DMS 273 treated with DMSO at 0.1 percent for 48 hours (cell line): Measurements from ENCODE around the gene HOXC10.
A peak's percentile ranks its signal among the peaks of the same experiment; 100 is the strongest.

Experiments
- DNase-seq: peaks from one replicate; lab custom pipeline; 2025; lab: John Stamatoyannopoulos, UW

HOXC10 gene

GRCh38 chr12:54003625-54004024 lies 18.7 kb downstream of the HOXC10 start:
- DNase-seq, result no peak

GRCh38 chr12:54004063-54004840 lies 19.3 kb downstream of the HOXC10 start:
- no peak for DNase-seq

DNA sequence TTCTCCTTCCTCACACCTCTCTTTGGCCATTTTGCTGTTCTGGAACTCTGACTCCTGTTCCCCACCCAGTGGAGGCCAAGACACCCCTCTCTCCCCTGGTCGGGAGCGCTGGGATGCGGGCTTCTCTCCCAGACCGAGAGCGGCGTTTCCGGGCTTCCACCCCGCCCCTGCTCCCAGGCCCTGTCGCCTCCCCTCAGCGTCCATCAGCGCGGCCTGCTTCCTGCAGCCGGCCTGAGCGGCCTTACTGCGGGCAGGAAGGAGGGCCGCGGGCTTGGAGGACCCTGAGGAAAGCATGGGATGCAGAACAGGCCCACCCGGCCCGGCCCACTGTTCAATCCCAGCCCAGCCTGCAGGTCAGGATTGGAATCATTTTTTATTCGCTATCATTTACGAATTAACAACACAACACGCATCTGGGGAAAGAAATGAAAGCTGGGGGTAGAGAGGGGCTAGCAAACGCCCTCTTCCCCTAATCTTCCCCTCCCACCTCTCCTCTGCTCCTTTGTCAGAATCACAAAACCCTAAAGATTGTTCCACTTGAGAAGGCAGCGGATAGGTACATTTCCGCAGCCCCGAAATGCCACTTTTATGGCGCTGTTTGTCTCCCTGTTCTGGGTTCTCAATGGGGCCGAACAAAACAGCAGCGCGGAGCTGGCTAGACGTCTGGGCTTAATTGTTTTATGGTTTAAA lies 20.0 kb downstream of the HOXC10 start:
- no peak for DNase-seq

GRCh38 chr12:54005531-54005852 lies 20.5 kb downstream of the HOXC10 start:
- no peak for DNase-seq

- DNase-seq, result peak; percentile 7
Observed at GRCh38 chr12:54005853-54006558, 21.1 kb downstream of the HOXC10 start.

GRCh38 chr12:54006559-54007220 lies 21.7 kb downstream of the HOXC10 start:
- no peak for DNase-seq

GRCh38 chr12:54007538-54008259 lies 22.8 kb downstream of the HOXC10 start:
- no peak for DNase-seq

GRCh38 chr12:54008260-54008552 lies 23.3 kb downstream of the HOXC10 start:
- DNase-seq, result no peak

- DNase-seq, result no peak
Observed at GRCh38 chr12:54009171-54010052, 24.5 kb downstream of the HOXC10 start.

GRCh38 chr12:54010053-54010971 lies 25.4 kb downstream of the HOXC10 start:
- DNase-seq, result no peak

DNA sequence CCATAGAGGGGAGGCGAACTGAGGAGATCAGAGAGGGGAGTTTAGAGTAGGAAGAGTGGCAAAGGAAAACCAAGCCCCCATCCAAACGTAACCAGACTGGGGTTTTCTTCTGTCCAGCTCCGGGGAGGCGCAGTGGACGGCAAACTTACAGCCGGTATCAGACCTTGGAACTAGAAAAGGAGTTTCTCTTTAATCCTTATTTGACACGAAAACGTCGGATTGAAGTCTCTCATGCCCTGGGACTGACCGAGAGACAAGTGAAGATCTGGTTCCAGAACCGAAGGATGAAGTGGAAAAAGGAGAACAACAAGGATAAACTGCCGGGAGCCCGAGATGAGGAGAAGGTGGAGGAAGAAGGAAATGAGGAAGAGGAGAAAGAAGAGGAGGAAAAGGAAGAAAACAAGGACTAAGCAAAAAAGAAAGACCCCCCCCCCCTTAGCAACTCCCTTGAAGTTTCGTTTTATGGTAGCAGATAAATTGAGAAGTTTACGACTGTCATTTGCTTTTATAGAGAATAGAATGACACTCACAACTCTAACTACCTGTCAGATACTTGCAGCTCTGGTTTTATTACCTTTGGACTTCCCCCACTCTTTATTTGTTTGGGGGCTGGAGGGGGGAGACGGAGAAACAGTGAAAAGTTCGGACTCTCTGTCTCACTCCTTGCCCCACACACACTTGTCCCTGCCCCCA lies 26.2 kb downstream of the HOXC10 start:
- no peak for DNase-seq

DNA sequence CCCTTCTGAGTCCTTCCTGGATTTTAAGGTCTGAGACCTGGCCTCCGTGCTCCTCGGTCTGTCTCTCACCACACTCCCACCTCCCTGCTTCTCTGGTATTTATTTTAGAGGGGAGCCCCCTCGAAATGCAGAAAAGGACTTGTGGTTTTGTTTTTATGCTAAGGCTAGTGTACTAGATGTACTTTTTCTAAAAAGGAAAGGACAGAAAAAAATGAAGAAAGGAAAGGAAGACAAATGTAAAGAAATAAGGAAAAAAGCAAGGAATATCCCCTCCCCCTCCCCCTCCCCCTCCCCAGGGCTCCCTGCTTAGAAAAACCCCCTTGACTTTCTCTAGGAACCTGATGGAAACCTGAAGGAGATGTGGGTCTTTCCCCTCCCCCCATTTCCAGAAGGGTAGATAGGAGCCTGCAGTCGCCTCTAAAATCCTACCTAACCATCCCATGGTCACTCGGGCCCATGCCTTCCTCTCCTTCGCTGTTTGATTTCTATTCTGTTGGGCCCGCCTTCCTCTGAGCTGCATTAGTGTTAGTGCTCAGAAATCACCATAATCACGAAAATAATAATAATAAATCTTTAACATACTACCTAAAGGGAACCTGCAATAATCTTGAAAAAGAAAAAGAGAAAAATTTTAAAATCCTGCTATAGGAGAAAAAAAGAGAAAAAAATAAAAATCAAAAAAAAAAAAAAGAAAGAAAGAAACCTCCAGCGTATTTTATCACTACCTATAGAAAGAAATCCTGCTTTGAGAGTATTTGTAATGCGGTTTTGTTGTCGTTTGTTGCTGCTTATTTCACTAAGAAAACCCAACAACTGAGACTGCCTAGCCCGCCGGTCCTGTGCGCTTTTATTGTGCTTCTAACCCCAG lies 27.0 kb downstream of the HOXC10 start:
- no peak for DNase-seq

DNA sequence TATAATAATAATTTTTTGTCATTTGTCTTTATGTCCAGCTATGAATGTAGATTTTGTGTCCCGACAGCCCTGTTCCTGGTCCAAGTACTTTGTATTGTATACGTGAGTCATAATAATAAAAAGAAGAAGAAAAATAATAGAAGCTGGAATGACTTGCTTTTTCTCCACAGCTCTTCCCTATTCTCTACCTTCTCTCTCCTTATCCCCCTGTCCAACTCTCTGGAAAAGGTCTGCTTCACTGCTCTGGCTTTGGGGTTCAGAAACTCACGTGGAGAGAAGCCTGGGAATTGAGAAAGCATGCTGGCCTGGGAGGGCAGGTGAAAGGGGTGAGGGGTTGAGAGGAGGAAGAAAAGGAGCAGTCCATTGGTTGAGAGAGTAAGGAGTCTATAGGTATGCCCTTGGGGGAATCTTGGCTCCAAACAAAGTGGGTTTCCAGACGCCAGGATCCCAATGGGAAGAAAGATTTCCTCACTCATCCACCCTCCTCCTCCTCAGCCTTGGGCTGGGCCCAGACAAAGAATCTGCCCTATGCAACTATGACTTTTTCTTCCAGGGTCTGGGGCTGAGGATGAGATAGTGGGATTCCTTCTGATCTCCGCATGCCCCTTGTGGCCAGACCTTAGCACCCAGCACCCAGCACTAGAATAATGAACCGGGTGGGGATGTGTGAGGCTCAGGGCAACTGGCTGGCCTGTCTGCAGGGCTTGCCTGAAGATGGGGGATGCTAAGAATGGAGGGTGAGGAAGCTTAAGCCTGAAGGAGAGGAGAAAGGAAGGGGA lies 27.9 kb downstream of the HOXC10 start:
- no peak for DNase-seq

GRCh38 chr12:54014377-54015017 lies 29.6 kb downstream of the HOXC10 start:
- DNase-seq, result no peak

DNA sequence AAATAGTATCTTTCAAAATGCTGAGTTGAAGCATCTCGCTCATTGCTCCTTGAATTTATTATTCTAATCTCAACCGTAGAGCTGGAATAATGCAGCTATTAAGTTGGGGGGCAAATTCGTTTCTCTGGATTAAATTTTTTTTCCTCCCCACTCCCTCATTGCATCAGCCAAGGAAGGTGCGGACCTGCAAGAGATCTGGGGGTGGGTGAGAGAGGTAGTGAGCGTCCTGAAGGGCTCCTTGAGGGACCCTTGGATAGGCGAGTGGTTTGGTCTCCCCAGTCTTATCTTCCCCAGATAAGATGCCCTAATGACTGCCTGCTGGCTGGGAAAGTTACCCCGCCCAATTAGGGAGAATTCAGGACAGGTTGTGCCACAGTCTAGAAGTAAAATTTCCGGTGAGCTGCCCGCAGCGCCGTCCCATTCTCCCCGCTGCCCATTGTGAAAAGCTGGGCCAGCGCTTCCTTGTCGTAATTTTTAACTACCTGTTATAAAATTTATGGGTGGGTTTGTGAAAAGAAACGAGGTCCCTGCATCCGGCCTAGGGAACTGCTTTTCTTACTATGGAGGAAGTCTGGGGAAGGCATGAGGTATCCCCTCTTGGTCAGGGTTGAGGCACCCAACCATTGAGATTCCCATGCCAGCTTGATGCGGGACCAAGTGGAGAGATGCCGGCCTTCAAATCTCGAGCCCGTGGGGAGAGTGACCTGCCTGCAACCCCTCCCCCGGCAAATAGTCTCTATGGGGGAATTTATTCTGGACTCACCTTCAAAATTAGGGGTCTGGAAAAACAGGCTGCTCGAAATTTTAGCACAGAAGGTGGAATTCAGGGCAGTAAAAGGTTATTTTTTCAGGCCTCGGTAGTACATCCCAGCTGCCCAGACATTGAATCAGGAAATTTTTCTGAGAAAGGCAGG lies 30.3 kb downstream of the HOXC10 start:
- no peak for DNase-seq

DNA sequence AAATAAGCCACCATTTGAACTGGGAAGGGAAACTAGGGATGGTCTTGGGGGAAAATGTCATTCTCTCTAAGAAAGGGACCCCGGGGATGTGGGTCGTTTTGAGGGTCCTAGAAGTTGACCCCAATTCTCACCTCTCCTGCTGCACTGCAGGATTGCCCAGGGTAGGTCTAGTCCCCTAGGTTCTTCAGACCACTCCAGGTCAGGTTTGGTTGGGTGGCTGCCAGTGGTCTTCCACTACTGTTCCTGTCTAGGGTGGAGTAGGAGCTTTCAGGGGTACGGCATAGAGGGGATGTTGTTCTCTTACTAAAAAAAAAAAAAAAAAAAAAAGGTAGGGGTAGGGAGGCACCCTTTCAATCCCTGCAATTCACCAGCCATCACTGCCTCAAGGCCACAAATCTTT lies 31.1 kb downstream of the HOXC10 start:
- DNase-seq, result no peak
